ENCODE measurements around the gene PDCD2L.

DNA sequence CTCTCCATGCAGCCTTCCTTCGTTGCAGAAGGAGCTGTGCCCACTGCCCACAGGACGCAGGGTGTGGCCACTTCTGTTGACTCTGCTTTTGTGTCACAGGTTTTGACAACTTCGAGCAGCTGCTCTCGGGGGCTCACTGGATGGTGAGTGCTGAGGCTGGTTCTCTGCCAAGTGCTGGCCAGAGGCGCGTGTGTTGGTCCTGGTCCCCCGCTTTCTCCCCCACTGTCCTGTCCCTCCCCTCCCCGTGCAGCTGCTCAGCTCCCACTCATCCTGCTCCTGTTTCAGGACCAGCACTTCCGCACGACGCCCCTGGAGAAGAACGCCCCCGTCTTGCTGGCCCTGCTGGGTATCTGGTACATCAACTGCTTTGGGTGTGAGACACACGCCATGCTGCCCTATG, 10.6 kb upstream of the PDCD2L start:
- TF ChIP-seq, protein P1, sequence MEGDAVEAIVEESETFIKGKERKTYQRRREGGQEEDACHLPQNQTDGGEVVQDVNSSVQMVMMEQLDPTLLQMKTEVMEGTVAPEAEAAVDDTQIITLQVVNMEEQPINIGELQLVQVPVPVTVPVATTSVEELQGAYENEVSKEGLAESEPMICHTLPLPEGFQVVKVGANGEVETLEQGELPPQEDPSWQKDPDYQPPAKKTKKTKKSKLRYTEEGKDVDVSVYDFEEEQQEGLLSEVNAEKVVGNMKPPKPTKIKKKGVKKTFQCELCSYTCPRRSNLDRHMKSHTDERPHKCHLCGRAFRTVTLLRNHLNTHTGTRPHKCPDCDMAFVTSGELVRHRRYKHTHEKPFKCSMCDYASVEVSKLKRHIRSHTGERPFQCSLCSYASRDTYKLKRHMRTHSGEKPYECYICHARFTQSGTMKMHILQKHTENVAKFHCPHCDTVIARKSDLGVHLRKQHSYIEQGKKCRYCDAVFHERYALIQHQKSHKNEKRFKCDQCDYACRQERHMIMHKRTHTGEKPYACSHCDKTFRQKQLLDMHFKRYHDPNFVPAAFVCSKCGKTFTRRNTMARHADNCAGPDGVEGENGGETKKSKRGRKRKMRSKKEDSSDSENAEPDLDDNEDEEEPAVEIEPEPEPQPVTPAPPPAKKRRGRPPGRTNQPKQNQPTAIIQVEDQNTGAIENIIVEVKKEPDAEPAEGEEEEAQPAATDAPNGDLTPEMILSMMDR (IDR thresholded peaks at IDR 0.05) = no peak
- TF ChIP-seq EP300 (IDR thresholded peaks at IDR 0.05) (no peak), POLR2A (IDR thresholded peaks at IDR 0.05) (no peak)

All from upper lobe of left lung (tissue), 4 donors.